ENCODE data around the gene RNF141.

RNF141 gene

DNA sequence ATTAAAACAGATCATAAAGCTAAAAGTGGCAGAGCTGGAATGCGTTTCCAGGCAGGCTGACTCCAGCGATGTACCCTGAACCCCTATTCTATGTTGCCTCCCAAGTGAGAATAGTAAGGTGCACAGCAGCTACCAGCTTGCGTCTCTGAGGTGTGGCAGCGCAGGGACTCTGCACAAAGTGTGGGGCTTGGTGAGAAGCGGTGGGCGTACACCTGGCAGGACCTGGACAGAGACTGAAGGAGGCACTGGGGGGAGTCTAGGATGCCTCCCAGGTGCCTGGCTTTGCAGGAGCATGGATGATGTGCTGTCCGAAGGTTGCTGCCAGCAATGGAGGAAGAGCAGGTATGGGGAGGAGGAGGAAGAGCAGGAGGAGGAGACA is 43.0 kb downstream of the RNF141 start:
- no peak for DNase-seq (ENCODE audit: low read depth)

GRCh38 chr11:10497371-10498021 is 43.5 kb downstream of the RNF141 start:
- DNase-seq (ENCODE audit: low read depth), result no peak

DNA sequence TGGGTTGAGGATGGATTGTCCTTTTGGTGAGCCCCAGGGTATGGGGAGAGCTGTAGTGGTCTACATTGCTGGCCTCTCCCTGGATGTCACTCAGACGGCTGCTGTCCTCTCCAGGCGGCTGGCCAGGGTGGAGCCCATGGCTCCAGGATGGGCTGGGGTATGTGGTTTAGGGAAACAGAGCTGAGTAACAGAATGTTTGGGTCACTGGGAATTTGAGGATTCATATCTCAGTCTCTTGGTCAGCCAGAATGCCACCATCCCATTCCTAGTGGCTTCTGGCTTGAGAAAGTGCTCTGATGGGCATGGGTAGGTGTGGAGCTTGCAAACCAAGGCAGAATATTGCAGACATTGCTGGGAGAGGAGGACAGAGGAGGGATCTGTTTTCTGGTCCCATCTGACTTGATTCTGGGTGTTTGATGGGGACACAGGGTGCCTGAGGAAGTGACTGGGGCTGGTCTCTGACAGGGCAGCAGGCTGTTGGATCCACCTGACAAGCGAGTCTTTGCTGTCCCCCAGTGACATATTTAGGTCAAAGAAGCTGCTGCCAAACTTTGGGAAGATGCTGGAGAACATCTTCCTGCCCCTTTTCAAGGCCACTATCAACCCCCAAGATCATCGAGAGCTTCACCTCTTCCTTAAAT is 44.6 kb downstream of the RNF141 start:
- DNase-seq (ENCODE audit: low read depth), result no peak

- no peak for DNase-seq (ENCODE audit: low read depth)
These were observed 45.6 kb downstream of the RNF141 start for GRCh38 chr11:10495464-10495786.

GRCh38 chr11:10494636-10495463 is 46.1 kb downstream of the RNF141 start:
- DNase-seq (ENCODE audit: low read depth), result no peak

DNA sequence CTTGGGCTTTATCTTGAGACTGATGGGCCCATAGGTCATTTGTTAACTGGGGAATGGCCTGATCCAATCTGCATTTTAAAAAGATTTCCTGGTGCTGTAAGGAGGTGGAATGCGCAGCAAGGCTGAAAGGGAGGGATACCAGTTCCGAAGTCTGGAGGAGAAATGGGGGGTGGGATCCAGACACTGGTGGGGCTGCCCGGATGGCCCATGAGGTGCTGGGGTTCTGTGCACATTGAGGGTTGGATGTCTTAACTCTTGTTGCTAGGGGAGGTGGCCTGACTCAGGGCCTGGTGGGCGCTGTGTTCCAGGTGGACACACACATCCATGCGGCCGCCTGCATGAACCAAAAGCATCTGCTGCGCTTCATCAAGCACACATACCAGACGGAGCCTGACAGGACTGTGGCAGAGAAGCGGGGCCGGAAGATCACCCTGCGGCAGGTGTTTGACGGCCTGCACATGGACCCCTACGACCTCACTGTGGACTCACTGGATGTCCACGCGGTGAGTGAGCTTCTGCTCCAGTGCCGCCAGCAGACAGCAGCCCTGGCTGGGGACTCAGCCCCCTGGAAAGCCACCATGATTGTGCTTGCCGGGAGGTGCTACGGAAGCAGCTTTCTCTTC is 47.8 kb downstream of the RNF141 start:
- DNase-seq (ENCODE audit: low read depth), result no peak

GRCh38 chr11:10492084-10492483 is 48.9 kb downstream of the RNF141 start:
- DNase-seq (ENCODE audit: low read depth), result no peak

DNA sequence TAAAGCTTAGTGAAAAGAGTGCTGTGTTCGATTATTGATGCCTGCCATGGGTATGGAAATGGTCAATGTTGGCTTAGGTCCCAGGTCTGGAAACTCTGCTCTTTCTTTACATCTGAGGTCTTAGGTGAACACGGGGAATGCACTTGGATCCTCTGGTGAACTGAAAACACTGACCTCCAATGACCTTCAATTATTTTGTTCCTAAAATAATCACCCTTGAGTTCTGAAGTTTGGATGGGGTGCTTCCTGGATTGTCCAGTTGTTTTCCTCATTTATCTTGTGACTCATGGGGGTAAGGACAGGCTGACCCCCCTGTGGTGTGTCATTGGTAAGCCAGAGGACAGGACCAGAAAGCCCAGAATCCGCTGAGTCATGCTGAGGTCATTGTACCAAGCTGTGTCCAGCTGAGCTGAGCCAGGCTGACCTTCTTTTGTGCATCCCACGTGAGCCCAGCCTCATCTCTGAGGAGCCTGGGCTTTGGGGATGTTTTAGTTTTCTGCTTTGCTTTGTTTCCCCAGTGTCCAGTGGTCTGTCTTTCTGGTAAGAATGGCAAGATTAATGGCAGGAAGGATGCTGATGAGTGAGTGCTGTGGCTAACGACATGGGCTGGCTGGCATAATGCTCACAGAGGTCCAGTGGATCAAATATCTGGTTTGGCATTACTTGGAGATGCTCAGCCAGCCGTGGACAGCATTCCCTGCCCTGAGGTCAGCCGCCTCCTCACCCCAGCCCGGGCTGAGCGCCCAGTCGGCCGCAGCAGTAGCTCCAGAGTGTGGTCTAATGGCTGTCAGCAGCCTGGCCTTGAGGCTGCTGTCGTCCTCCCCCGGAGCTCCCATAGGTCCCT is 50.4 kb downstream of the RNF141 start:
- no peak for DNase-seq (ENCODE audit: low read depth)

GRCh38 chr11:10490032-10490397 is 51.0 kb downstream of the RNF141 start:
- no peak for DNase-seq (ENCODE audit: low read depth)

- DNase-seq (ENCODE audit: low read depth), result no peak
These were observed 51.9 kb downstream of the RNF141 start for GRCh38 chr11:10488934-10489691.

GRCh38 chr11:10488121-10488933 is 52.7 kb downstream of the RNF141 start:
- DNase-seq (ENCODE audit: low read depth), result no peak

DNA sequence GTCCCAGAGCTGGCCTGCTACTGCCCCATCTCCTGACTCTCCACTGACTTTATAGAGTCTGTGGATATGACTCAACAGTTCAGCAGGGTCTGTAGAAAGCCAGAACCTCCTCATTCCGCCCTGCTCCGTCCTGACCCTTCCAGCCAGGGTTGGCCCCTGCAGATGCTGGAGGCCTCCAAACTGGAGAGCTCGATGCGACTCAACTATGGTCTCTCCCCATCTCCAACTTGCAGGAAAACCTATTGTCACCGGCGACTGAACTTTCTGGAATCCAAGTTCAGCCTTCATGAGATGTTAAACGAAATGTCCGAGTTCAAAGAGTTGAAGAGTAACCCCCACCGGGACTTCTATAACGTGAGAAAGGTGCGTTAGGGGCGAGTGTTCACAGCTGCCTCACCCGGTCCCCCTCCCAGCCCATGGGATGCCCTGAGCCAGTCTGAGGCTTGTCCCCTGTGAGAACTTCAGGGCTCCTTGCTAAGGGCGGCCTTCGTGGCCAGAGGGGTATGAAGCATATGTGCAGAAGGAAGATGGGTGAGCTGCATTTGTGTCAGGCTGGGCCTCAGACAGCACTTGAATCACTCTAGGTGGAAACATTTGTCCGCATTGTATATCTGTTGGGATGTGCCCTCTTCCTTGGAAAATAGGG is 53.9 kb downstream of the RNF141 start:
- no peak for DNase-seq (ENCODE audit: low read depth)

GRCh38 chr11:10486161-10486840 is 54.7 kb downstream of the RNF141 start:
- DNase-seq (ENCODE audit: low read depth), result no peak

GRCh38 chr11:10485646-10486045 is 55.3 kb downstream of the RNF141 start:
- DNase-seq (ENCODE audit: low read depth), result no peak

DNA sequence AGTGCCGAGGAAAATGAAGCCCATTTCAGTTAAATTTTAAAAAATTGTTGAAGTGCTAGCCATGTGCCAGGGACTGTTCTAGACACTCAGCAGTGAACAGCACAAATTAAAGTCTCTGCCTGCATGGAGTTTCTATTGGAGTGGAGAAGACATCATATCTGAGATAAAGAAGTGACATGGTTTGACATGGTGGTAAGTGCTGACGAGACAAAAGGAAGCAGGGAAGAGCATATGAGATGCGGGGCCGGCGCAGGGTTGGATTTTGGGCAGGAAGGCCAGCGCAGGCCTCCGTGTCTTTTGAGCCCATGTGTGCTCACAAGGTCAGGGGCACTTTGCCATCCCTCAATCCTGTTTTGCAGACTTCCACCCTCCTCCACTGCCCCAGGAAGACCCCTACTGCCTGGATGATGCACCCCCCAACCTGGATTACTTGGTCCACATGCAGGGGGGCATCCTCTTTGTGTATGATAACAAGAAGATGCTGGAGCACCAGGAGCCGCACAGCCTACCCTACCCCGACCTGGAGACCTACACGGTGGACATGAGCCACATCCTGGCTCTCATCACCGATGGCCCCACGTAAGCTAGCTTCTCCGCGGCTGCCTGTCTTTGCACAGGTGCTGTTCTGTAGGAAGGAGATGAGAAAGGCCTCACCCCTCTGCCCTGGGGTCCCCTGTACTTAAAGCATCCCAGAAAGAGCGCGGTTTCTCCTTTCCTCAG is 56.4 kb downstream of the RNF141 start:
- no peak for DNase-seq (ENCODE audit: low read depth)

DNA sequence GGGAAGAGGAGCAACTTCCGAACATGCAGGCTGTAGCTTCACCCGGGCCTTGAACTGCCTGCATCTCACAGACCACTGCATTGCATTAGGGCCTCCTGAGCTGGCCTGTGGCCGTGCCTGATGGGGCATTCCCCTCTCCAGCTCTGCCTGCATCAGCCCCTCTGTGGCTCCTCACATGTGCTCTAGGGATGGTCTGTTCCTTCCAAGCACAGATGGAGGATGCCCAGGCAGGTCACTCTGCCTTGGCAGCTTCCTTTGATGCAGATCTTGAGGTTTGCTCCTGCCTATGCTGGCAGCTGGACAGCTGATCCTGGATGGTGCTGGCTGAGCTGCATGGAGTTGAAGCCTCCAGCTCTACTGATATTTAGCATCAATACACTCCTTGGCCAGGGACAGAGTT is 57.4 kb downstream of the RNF141 start:
- DNase-seq (ENCODE audit: low read depth), result no peak

- no peak for DNase-seq (ENCODE audit: low read depth)
These were observed 57.8 kb downstream of the RNF141 start for GRCh38 chr11:10483174-10483573.

DNA sequence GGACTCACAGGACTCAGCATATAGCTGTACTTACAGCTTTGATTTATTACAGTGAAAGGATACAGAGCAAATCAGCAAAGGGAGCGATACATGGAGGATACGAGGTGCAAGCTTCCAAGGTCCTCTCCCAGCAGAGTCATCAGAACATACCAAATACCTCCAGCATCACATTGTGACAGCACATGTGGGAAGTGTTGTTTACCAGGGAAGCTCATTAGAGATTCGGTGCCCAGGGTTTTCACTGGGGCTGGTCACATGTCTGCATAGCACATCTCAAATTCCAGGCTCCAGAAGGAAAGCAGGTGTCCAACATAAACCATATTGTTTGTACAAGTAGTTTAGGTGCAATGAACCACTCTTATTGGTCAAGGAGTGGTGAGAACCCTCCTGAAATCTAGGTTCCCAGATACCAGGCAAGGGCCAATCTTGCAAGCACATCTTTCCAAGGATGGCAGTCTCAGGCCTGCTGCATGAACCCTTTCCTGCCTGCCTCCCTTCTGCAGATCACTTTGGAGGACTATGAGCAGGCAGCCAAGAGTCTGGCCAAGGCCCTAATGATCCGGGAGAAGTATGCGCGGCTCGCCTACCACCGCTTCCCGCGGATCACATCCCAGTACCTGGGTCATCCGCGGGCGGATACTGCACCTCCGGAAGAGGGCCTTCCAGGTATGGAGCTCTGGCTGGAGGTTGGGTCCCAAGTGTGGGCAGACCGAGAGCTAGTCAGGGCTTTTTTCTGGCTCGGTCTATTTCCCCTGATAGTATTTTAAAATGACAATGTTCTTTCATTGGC is 59.2 kb downstream of the RNF141 start:
- DNase-seq (ENCODE audit: low read depth), result no peak

Measured in CMK (cell line).